ENCODE measurements around the gene CLDN5. TPM values are rescaled to one million over a fixed set of nuclear protein-coding genes. Genes with fewer than 3 reads are reported as not detected.

Gene CLDN5
- total and polyA plus RNA-seq, 2 experiments from 2014 or later: 2.0 to 3.2 TPM

GRCh38 chr22:19478901-19479354 lies 45.3 kb downstream of the CLDN5 start, which contains the start of gene UFD1 (continued):
- TF ChIP-seq ZNF462 (CRISPR knock-in tag; IDR thresholded peaks at IDR 0.05) (no peak), ETS1 (IDR thresholded peaks at IDR 0.05) (no peak)

GRCh38 chr22:19478045-19478900 lies 45.9 kb downstream of the CLDN5 start:
- peaks cover 13% of the 10 kb centered on the region for H3K4me1 ChIP-seq (ENCODE audit: insufficient read depth)
- 0 out of 2 replicates have a peak overlapping the region, but pooled peaks have one; percentile 44 for H2AFZ ChIP-seq
- peak overlapping the region; percentile 98 for H3K4me2 ChIP-seq
- peak overlapping the region; percentile 77; the same call in 1 of the 2 replicates for H3K27ac ChIP-seq (ENCODE audit: low read depth)
- peaks cover 12% of the 10 kb centered on the region for H3K36me3 ChIP-seq (ENCODE audit: insufficient read depth)
- H3K4me3 ChIP-seq: peak overlapping the region; percentile 55
- no peaks in the 10 kb centered on the region for H3F3A ChIP-seq (replicated peaks; ENCODE audit: low read depth)
- DNase-seq (ENCODE audit: low spot score) (no peak), ATAC-seq (no peak)
- peaks cover 59% of the 10 kb centered on the region for H3K79me2 ChIP-seq (replicated peaks; ENCODE audit: insufficient read depth)
- Mint-ChIP-seq H3K9me3 (no peaks in the 10 kb centered on the region), H3K27me3 (ENCODE audit: insufficient read depth, low read depth, poor library complexity) (peaks cover 3% of the 10 kb centered on the region), H3K4me1 (peaks cover 17% of the 10 kb centered on the region), H3K27ac (peak overlapping the region; percentile 86), H3K4me3 (peak overlapping the region; percentile 97), H3K36me3 (ENCODE audit: low read depth) (peaks cover 20% of the 10 kb centered on the region; the same call in 2 of the 3 replicates)
- peaks cover 37% of the 10 kb centered on the region for H4K20me1 ChIP-seq (replicated peaks; ENCODE audit: insufficient read depth)
- no peaks in the 10 kb centered on the region for H3K9me2 ChIP-seq (ENCODE audit: insufficient read depth)
- H3K27me3 ChIP-seq (ENCODE audit: insufficient read depth): no peaks in the 10 kb centered on the region
- no peak for TF ChIP-seq EZH2phosphoT487 (IDR thresholded peaks at IDR 0.05; ENCODE audit: unreplicated experiment)
- TF ChIP-seq ZNF331 (CRISPR knock-in tag; IDR thresholded peaks at IDR 0.05; ENCODE audit: low read depth): no peak
- no peak for TF ChIP-seq CTCF (conservative IDR thresholded peaks at IDR 0.05; ENCODE audit: low read depth in 2 of 2)
- TF ChIP-seq JUNB (IDR thresholded peaks at IDR 0.05; ENCODE audit: unreplicated experiment): no peak
